CD4-positive, alpha-beta T cell treated with Interleukin-21 for 1 hour (primary cell): Measurements from ENCODE around the gene PSMC5.
"Not testable (repeated sequence)": the region's sequence is repeated elsewhere in the genome, so short reads cannot be mapped to it uniquely, and the experiment has no call there.

Source experiments
- DNase-seq: peaks from one replicate; pipeline ENCODE4 v3.0.0-alpha.2; 2020

Gene PSMC5

DNA sequence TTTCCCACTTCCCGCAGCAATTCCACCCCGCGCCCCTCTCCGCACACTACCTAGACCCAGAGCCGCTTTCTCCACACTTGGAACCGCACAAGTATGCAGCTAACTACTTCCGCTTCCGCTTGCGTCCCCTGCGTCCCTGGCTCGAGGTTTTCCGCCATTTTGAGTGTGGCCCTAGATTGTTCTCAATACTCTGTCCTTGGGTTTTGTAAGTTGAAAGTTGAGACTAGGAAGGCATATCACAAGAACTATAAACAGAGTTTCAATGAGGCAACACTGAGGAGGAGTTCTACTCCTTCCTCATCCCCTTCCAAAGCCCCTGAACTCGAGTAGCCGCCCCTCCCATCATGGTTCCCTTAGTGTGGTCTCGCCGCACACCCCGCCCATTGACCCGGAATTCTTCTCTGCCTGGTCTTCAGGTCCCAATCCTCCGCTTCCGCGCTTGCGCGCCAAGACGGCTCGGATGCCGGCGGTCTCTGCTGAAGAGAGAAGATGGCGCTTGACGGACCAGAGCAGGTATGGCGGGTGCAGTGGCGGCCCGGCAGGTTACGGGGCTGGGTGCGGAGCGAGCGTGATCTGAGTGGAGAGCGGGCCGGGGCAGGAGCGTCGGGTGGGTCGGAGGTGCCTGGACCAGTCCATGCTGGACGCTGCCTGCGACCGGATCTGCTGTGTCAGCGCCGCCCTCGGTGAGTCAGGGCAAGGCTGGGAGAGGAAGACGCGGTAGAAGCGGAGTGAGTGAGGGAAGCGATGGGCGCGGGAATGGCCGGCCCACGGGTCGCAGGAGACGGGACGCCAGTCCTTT, at the start of gene PSMC5, which contains the start of gene FTSJ3:
PSMC5 (plus strand) TSS at position 430 of the 799 bp plus-strand sequence; CDS start at position 490, 60 bp downstream.
FTSJ3 (minus strand) TSS at position 662 of the 799 bp plus-strand sequence. CDS start 761 bp downstream, outside the sequence.
- DNase-seq: peak; percentile 96

GRCh38 chr17:63780507-63780906, 46.7 kb upstream of the PSMC5 start:
- DNase-seq: no peak

DNA sequence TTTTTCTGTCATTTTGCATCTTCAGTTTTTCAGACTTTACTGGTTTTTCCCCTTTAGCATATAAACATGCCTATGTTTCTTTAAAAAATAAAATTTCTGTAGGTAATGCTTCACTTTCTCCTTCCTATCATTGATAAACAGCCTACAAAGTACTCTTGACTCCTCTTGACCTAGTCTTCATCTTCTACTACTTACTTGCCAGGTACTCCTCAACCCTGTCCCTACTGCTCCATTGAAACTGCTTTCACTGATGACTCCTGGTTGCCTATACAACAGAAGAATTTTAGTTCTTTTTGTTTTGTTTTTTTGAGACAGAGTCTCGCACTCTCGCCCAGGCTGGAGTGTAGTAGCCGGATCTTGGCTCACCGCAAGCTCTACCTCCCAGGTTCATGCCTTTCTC, 46.3 kb upstream of the PSMC5 start:
- DNase-seq: no peak

DNA sequence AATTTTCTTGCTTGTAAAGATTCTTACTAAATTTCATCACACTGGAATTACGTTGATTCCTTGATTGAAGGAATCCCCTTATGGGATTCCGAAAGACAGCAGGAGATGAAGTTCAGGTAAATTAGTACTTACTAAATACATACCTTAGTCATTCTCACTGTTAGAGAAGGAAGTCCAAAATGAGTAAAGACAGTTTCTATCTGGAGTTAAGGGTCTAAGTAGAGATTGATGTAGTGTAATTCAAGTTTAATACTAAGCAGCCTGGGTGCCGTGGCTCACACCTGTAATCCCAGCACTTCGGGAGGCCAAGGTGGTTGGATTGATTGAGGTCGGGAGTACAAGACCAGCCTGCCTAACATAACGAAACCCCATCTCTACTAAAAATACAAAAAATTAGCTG, 43.7 kb upstream of the PSMC5 start:
- no peak for DNase-seq

GRCh38 chr17:63785556-63785955, 41.7 kb upstream of the PSMC5 start:
- DNase-seq: no peak

DNA sequence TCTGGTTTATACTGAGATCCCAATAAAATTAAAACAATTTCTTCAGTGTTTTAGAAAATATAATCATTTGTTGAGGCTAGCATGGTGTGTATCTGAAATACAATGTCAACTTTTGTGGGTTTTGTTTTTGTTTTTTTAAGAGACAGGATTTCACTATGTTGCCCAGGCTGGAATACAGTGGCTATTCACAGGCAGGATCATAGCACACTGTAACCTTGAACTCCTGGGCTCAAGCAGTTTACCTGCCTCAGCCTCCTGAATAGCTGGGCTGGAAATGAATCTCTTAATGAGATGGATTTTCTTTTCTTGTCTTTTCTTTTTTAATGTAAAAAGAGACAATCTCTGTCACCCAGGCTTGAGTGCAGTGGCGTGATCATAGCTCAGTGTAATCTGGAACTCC, 41.1 kb upstream of the PSMC5 start:
- no peak for DNase-seq

- DNase-seq: no peak
Measured at GRCh38 chr17:63786971-63787711, 40.1 kb upstream of the PSMC5 start.

- DNase-seq: no peak
Measured at GRCh38 chr17:63790057-63790456, 37.2 kb upstream of the PSMC5 start.

- DNase-seq: no peak
Measured at GRCh38 chr17:63792055-63792729, 35.0 kb upstream of the PSMC5 start.

GRCh38 chr17:63796375-63796774, 30.9 kb upstream of the PSMC5 start:
- not testable (repeated sequence) for DNase-seq

DNA sequence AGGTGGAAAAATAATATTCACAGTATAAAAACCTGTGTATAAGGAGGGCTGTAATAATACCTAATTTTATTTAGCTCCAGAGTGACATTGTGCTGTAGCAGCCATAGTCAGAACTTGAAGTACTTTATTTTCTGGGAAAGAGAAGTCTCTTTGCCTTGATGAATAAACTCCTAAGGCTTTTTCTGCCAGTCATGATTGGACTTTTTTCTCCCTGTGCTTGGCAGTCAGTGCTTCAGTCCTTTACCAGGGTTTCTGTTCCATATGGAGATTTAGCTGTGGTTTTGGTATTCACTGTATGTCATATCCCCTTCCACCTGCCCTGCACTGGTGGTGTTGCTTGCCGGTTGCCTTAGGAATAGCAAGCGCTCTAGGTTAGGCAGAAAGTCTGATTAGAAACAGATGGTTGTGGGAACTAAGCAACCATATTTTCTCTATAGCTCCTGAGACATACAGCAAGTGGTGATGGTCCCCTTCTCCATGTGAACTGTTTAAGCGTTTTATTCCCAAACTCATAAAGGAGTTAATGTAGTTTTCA, 28.6 kb upstream of the PSMC5 start:
- DNase-seq: no peak

- DNase-seq: no peak
Measured at GRCh38 chr17:63800783-63801182, 26.4 kb upstream of the PSMC5 start.

DNA sequence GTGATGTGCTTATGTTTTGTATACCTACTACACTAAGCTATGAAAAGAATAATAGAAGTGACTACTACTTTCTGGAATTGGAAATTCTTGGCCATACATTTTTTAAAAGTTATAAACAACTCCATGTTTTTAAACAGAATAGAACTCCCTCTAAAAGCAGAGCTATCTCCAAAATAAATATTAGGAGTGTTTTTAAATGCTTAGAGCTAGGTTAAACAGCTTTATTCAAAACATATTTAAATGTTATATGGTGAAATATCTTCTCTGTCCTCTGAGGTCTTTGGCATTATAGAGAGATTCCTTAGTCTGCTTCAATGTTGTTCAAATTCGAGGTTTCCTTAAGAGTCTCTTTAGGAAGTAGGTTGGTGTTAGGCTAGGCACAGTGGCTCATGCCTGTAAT, 22.9 kb upstream of the PSMC5 start:
- no peak for DNase-seq

DNA sequence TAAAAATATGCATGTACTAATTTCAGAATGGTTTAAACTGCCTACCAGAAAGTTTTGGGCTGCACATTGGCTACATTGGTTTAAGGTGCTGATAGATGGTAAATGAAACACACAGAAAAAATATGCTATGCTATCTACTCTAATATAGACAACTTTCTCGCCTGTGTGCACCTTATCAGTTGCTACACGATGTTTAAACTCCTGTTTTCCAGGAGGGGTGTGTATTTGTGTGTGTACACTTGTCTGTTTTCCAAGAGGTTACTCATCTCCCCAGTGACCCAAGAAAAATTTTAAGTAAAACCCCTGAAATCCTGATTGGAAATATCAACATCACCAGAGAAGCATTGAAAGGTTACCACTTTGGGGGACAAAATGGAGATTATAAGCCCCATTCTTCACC, 21.6 kb upstream of the PSMC5 start:
- no peak for DNase-seq

DNA sequence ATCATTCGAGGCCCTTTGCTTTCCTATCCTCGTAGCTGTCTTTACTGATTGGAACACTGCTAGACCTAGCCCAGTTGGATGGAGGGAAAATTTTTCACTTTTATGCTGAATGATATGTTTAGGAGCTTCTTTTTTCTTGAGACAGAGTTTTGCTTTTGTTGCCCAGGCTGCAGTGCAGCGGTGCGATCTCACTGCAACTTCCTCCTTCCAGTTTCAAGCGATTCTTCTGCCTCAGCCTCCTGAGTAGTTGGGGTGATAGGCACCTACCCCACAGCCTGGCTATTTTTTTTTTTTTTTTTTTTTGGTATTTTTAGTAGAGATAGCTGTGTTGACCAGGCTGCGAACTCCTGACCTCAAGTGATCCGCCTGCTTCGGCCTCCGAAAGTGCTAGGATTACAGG, 17.3 kb upstream of the PSMC5 start:
- no peak for DNase-seq

DNA sequence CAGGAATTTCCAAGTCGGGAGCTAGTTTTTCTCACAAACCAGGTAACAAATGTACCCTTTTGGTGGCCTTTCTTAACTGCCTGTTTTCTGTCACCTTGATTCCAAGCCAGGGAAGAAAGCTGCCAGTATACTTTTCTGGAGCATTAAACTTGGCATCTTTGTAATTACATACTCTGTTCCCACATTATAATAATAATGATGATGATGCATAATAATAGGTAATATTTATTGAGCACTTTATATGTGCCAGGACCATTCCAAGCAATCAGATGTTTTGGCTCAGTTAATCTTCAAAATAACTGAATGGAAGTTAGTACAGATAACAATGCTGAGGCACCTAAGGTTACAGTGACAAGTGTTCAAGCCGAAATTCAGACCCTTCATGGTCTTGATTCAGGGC, 11.1 kb upstream of the PSMC5 start:
- no peak for DNase-seq

- no peak for DNase-seq
Measured at GRCh38 chr17:63816669-63817068, 10.6 kb upstream of the PSMC5 start.

DNA sequence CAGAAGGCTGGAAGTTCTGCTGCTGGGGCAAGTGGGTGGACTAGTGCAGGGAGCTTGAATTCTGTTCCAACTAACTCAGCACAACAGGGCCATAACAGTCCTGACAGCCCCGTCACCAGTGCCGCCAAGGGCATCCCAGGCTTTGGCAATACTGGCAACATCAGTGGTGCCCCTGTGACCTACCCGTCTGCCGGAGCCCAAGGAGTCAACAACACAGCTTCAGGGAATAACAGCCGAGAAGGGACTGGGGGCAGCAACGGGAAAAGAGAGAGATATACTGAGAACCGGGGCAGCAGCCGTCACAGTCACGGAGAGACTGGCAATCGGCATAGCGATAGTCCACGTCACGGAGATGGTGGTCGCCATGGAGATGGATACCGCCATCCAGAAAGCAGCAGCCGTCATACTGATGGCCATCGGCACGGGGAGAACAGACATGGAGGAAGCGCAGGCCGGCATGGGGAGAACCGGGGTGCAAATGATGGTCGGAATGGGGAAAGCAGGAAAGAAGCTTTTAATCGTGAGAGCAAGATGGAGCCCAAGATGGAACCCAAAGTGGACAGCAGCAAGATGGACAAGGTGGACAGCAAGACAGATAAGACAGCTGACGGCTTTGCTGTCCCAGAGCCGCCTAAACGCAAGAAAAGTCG, 9.4 kb upstream of the PSMC5 start:
- no peak for DNase-seq

- no peak for DNase-seq
Measured at GRCh38 chr17:63819131-63819530, 8.1 kb upstream of the PSMC5 start.

DNA sequence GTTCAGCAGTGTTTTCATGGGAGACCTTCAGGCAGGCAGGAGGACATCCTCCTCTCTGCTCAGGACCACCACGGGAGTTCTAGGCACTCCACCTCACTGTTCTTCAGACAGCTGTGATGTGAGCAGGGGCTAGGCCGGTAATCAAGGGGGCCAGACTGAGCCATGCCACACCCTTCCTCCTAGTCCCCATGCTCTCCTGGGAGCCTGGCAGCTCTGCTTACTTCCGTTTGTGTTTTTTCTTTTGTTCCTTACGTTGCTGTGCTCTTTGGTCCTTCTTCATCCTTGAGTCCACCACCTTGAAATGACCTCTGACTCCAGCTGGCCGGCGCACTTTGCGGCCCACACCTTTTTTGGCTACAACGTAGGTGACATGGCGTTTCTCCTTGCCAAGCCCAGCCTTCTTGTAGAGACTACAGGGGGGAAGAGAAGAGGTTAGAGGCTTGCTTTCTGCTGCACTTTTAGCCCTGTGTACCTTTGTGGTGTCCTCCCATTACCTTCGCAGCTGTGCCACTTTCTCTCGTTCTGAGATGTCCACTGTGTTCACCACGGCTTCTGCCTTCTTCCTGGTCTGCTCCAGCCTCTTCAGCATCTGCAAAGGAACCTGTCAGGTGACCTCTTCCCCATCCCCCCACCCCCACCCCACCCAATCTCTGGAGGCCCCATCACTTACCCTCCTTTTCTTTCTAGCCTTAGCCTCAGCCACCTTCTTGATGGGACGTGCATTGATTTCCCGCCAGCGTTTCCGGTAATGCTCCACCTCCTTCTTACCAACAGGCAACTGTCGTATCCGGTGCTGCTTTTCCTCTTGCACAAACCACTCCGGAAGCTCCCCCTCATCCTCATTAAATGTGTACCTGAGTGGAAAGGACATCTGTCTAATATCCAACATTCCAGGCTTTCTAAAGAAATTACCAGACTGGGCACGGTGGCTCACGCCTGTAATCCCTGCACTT, 7.4 kb upstream of the PSMC5 start:
- DNase-seq: peak; percentile 44

DNA sequence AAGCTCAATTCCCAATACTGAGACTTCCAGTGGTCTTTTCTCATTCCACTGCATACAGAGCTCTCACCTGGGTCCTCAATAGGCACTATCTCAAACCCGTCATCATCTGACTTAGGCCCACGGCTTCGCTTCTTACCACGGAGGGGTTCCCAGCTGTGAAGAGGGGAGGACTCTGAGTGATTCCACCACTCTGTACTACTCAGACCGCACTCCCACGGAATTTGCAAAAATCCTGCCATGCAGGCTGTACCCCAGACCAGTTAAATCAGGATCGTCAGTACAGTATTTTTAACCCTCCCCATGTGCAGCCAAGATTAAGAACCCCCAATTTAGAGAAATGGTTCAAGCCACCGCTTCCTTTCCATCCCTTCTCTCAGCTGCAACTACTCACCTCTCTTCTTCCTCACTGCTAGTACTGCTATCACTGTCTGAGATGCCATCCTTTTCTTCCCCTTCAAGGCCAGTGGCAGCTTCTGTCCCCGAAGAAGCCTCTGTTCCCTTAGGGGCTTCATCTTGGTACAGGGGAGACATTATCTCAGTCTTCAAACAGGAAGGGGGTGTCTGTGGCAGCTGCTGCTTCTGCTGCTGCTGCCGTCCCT, 6.2 kb upstream of the PSMC5 start:
- DNase-seq: no peak
